Hematopoietic multipotent progenitor cell treated with erythropoietin and hydrocortisone succinate and interleukin-3 and kit ligand, for 17 days (in vitro differentiated cells): Measurements from ENCODE around the gene XRN1.
"Not testable (repeated sequence)": the region's sequence is repeated elsewhere in the genome, so short reads cannot be mapped to it uniquely, and the experiment has no call there.

Experiments
- DNase-seq: peaks from one replicate; pipeline ENCODE4 v3.0.0-alpha.2; 2015; ENCODE audit warnings: low spot score

XRN1 gene

GRCh38 chr3:142438096-142438495, 9.7 kb downstream of the XRN1 start:
- not testable (repeated sequence) for DNase-seq

GRCh38 chr3:142436951-142437585, 10.8 kb downstream of the XRN1 start:
- no peak for DNase-seq

GRCh38 chr3:142434503-142434902, 13.3 kb downstream of the XRN1 start:
- DNase-seq, result no peak

- DNase-seq, result no peak
Measured at GRCh38 chr3:142433110-142433509, 14.7 kb downstream of the XRN1 start.

GRCh38 chr3:142429582-142429981, 18.3 kb downstream of the XRN1 start:
- DNase-seq, result no peak

DNA sequence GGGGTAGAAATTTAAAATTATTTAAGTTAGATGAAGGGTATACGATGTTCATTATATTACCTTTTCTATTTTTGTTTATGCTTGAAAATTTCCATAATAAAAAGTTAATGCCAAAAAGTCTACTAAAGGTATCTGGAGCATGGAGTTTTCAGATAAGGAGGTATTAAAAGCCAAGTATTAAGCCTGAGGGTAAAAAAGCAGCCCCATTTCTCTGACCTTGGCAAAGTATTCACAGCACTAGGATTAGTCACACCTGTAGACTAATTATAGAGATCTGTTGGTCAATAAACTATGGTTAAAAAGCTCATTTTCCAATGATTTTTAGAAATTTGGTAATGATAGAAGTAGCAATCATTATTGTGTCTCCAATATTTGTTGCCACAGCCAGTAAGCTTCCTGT, 23.1 kb downstream of the XRN1 start:
- no peak for DNase-seq

GRCh38 chr3:142418926-142419592, 28.8 kb downstream of the XRN1 start:
- DNase-seq, result no peak

DNA sequence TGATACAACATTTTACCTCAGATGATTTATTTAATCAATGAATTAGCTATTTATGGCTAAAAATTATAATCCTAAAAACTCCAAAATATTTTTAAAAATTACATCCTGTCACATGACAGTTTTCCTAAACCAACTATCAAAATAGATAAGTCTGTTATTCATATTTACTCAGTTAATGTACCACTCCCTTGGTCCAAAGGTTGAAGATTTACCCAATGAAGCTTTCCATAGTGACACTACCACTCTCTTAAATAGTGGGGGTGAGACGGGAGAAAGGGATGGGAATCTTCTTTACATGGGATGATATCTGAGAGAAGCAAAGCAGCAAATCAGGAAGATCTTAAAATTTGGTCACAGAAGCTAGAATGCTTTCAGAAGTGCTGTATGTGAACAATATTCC, 30.5 kb downstream of the XRN1 start:
- no peak for DNase-seq

GRCh38 chr3:142400537-142400936, 47.3 kb downstream of the XRN1 start:
- DNase-seq, result not testable (repeated sequence)

DNA sequence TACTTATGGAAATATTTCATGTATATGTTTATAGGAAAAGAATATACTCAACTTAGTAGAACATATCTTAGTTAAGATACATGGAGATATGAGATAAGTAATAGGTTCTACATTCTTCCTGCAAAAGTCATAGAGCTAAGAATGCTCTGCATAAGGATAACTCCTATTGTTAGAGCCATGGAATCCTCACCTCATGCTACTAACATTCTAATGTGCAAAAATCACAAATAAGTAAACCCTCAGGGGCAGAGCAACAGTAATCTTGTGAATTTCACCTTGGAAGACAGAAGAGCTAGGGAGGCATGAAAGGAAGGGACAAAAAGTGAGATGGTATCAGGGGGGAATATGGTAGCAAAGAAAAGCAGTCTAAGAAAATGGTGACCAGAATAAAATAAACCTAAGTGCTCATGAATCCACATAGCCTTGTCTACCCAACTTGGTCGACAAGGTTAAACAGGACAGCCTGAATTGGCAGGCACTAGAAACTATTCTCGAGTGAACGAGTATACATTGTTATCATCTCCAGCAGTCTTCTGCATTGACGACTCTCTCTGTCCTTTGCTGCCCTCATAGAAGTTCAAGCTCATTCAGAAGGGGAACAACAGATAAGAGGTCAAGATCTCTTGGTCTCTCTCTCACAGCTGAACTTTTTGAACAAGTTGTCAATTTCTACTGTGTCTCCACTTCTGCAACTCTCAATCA, 52.8 kb downstream of the XRN1 start:
- DNase-seq, result no peak

GRCh38 chr3:142385078-142385477, 62.8 kb downstream of the XRN1 start:
- DNase-seq, result no peak

DNA sequence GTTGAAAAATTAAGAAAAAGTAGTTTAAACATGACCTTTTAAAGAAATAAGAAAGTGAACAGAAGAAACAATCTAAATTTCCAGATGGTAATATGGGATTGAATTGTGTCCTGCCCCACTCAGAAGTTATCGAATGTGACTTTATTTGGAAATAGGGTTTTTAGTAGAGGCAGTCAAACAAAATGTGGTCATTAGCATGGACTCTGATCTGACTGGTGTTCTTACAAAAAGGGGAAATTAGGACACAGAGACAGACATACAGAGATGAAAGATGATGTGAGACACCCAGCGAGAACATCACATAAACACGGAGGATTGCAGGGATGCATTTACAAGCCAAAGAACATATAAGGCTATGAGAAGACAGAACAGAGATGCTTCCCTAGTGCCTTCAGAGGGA, 73.2 kb downstream of the XRN1 start:
- DNase-seq, result no peak

DNA sequence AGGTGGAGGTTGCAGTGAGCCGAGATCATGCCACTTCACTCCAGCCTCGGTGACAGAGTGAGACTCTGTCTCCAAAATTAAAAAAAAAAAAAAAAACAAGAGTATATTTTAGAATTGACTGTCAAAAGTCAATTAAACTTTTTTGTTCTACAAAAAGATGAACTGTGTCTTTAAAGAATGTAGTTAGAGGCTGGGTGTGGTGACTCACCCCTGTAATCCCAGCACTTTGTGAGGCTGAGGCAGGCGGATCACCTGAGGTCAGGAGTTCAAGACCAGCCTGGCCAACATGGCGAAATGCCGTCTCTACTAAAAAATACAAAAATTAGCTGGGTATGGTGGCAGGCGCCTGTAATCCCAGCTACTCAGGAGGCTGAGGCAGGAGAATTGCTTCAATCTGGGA, 78.3 kb downstream of the XRN1 start:
- DNase-seq, result not testable (repeated sequence)

GRCh38 chr3:142366434-142366833, 81.4 kb downstream of the XRN1 start:
- no peak for DNase-seq

DNA sequence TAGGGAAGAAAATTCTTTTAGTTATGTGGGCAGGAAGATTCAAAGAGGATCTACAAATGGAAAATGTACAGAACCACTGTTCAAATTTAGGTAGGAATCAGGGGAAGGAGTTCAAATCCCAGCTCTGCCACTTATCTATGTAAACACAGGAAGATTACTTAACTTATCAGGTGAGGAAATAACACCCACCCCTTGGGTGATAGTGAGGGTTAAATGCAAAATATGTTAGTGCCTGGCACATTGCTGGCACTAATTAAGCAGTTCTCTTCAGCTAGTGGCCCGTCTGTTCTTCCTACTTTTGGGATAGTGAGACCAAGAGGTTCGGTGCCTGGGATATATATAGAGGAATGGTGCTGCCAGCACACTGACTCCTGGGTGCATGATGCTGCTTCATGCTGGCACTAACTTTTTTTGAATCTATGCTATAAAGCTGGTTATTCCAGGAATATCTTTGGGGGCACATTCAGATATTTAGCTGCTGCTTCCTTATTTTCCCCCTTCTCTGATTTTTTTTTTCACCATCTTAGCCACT, 83.8 kb downstream of the XRN1 start:
- DNase-seq, result no peak

DNA sequence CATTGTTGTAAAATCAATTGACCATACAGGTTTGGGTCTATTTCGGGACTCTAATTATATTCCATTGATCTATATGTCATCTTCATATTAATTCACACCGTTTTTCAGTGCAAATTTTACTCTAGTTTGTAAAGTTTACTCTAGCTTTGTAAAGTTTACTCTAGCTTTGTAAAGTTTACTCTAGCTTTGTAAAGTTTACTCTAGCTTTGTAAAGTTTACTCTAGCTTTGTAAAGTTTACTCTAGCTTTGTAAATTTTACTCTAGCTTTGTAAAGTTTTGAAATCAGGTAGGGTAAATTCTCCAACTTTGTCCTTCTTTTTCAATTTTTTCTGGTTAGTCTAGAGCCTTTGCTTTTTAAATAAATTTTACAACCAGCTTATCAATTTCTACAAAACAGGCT, 84.4 kb downstream of the XRN1 start:
- DNase-seq, result not testable (repeated sequence)

GRCh38 chr3:142359367-142359766, 88.5 kb downstream of the XRN1 start:
- DNase-seq, result no peak

DNA sequence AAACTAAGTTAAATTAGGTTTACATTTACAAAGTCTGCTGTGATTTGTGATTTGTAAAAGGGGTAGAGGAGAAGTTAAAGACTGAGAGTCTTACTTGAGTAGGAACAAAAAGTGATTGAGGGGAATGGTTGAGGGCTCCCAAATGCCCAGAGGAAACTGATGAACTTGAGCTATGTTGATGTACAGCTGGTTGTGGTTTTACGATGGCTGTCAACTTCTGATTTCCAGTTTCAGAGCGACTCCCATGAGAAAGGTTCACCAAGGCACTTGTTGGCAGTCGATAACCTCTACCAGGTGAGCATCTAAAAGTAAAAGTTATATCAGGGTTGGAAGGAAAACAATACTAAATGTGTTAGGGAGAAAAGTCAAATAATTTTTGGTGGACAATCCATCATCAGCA, 91.0 kb downstream of the XRN1 start:
- no peak for DNase-seq

GRCh38 chr3:142355692-142356091, 92.1 kb downstream of the XRN1 start:
- no peak for DNase-seq

- no peak for DNase-seq
Measured at GRCh38 chr3:142354076-142354475, 93.8 kb downstream of the XRN1 start.

- DNase-seq, result no peak
Measured at GRCh38 chr3:142353571-142353970, 94.3 kb downstream of the XRN1 start.

DNA sequence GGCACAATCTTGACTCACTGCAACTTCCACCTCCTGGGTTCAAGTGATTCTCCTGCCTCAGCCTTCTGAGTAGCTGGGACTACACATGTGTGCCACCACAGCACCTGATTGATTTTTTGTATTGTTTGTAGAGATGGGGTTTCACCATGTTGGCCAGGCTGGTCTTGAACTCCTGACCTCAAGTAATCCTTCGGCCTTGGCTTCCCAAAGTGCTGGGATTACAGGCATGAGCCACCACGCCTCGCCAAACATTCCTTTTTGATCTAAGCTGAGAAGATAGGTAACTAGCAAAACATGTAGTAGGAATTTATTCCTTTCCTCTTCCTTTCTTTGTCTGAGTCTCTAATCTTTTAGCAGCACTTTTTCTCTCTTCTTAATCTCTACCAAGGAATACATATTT, 95.1 kb downstream of the XRN1 start:
- DNase-seq, result not testable (repeated sequence)

DNA sequence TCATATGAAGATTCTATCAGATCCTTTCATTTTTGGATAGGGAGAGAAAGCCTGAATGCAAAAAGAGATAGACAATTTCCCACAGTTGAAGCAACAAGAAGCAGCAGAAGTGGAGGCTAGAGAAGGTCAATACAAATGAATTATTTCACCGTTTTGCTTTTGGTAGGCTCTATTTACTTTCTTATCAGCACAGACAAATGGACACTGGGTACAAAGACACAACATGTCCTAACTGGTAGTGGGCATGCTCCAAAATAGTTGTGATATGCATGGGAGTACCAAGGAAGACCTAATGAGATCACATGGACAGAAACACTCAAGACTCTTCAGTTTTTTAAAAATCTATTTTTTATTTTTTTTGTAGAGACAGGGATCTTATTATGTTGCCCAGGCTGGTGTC, 99.4 kb downstream of the XRN1 start:
- no peak for DNase-seq
